IPS DF 6.9 (cell line): Measurements from ENCODE around the gene TBKBP1.
"Not testable (repeated sequence)": the region's sequence is repeated elsewhere in the genome, so short reads cannot be mapped to it uniquely, and the experiment has no call there.

Experiments
- DNase-seq: peaks from one replicate; pipeline ENCODE4 v3.0.0-alpha.2; 2013; ENCODE audit warnings: low read depth, low spot score
- H3K27ac ChIP-seq: one replicate; pipeline ENCODE4 v1.5.1; 2013; ENCODE audit warnings: low read length, control low read depth
- H3K27me3 ChIP-seq: 2 replicates; pipeline ENCODE4 v1.6.1; 2013; ENCODE audit warnings: mild to moderate bottlenecking, low read length; ENCODE audit not compliant: control insufficient read depth, insufficient read depth
- H3K36me3 ChIP-seq: 2 replicates; pipeline ENCODE4 v1.6.1; 2013; ENCODE audit warnings: low read length; ENCODE audit not compliant: control insufficient read depth, insufficient read depth
- H3K4me1 ChIP-seq: 2 replicates; pipeline ENCODE4 v1.6.1; 2013; ENCODE audit warnings: low read length; ENCODE audit not compliant: control insufficient read depth, insufficient read depth
- H3K4me3 ChIP-seq: 2 replicates; pipeline ENCODE4 v1.5.1; 2013; ENCODE audit warnings: mild to moderate bottlenecking, low read length
- H3K9me3 ChIP-seq: 2 replicates; pipeline ENCODE4 v1.6.1; 2013; ENCODE audit warnings: low read length, inconsistent platforms; ENCODE audit not compliant: control insufficient read depth, insufficient read depth
- WGBS: extraction: QIAGEN DNeasy Blood & Tissue Kit; methylation state at CpG from one replicate; pipeline ENCODE4 v1.1.7; 2013; ENCODE audit warnings: mixed read lengths, missing lambda C conversion rate; ENCODE audit not compliant: insufficient read length, insufficient coverage; 5-methylcytosine and 5-hydroxymethylcytosine counted together

Gene TBKBP1

GRCh38 chr17:47739945-47740344, 46.0 kb downstream of the TBKBP1 start:
- H3K9me3 ChIP-seq, H3K4me3 ChIP-seq, H3K4me1 ChIP-seq, H3K27me3 ChIP-seq, DNase-seq, H3K36me3 ChIP-seq, H3K27ac ChIP-seq: not testable (repeated sequence)
- WGBS, result no CpG with 5 or more reads among the region's 12 CpGs

- no peaks in the 10 kb centered on the region for H3K9me3 ChIP-seq
- no peak overlapping the region for H3K27ac ChIP-seq
- H3K4me3 ChIP-seq, result no peak overlapping the region
- no peaks in the 10 kb centered on the region for H3K36me3 ChIP-seq
- H3K4me1 ChIP-seq, result peaks cover 2% of the 10 kb centered on the region
- WGBS, result no CpG with 5 or more reads among the region's 11 CpGs
- DNase-seq, result no peak
- H3K27me3 ChIP-seq, result no peaks in the 10 kb centered on the region
Measured at GRCh38 chr17:47741109-47741792, 47.3 kb downstream of the TBKBP1 start.

GRCh38 chr17:47741793-47742145, 47.8 kb downstream of the TBKBP1 start:
- WGBS, result no CpG with 5 or more reads among the region's 9 CpGs
- DNase-seq, result no peak
- peaks cover 2% of the 10 kb centered on the region for H3K4me1 ChIP-seq
- H3K27ac ChIP-seq, result no peak overlapping the region
- no peaks in the 10 kb centered on the region for H3K36me3 ChIP-seq
- no peaks in the 10 kb centered on the region for H3K9me3 ChIP-seq
- no peak overlapping the region for H3K4me3 ChIP-seq
- H3K27me3 ChIP-seq, result no peaks in the 10 kb centered on the region

GRCh38 chr17:47742319-47743181, 48.6 kb downstream of the TBKBP1 start:
- H3K9me3 ChIP-seq, result no peaks in the 10 kb centered on the region
- no CpG with 5 or more reads among the region's 26 CpGs for WGBS
- peaks cover 2% of the 10 kb centered on the region for H3K4me1 ChIP-seq
- H3K27me3 ChIP-seq, result no peaks in the 10 kb centered on the region
- no peak for DNase-seq
- H3K36me3 ChIP-seq, result no peaks in the 10 kb centered on the region
- H3K4me3 ChIP-seq, result no peak overlapping the region
- no peak overlapping the region for H3K27ac ChIP-seq

GRCh38 chr17:47744168-47745036, 50.4 kb downstream of the TBKBP1 start:
- Histone ChIP-seq H3K4me3 (no peak overlapping the region), H3K27me3 (no peaks in the 10 kb centered on the region), H3K4me1 (peaks cover 2% of the 10 kb centered on the region), H3K36me3 (no peaks in the 10 kb centered on the region), H3K27ac (no peak overlapping the region), H3K9me3 (no peaks in the 10 kb centered on the region)
- DNase-seq, result no peak
- no CpG with 5 or more reads among the region's 22 CpGs for WGBS

- H3K4me1 ChIP-seq, result peaks cover 2% of the 10 kb centered on the region
- H3K36me3 ChIP-seq, result no peaks in the 10 kb centered on the region
- WGBS, result no CpG with 5 or more reads among the region's 10 CpGs
- no peaks in the 10 kb centered on the region for H3K9me3 ChIP-seq
- H3K27ac ChIP-seq, result no peak overlapping the region
- no peak overlapping the region for H3K4me3 ChIP-seq
- DNase-seq, result no peak
- no peaks in the 10 kb centered on the region for H3K27me3 ChIP-seq
Measured at GRCh38 chr17:47745037-47745380, 51.0 kb downstream of the TBKBP1 start.

- no peaks in the 10 kb centered on the region for H3K9me3 ChIP-seq
- no peak for DNase-seq
- no peak overlapping the region for H3K27ac ChIP-seq
- H3K27me3 ChIP-seq, result no peaks in the 10 kb centered on the region
- WGBS, result no CpG with 5 or more reads among the region's 3 CpGs
- no peaks in the 10 kb centered on the region for H3K4me1 ChIP-seq
- H3K36me3 ChIP-seq, result no peaks in the 10 kb centered on the region
- no peak overlapping the region for H3K4me3 ChIP-seq
Measured at GRCh38 chr17:47751471-47751870, 57.5 kb downstream of the TBKBP1 start.

- Histone ChIP-seq H3K4me3 (no peak overlapping the region), H3K27me3 (no peaks in the 10 kb centered on the region), H3K27ac (no peak overlapping the region), H3K9me3 (no peaks in the 10 kb centered on the region), H3K4me1 (no peaks in the 10 kb centered on the region), H3K36me3 (no peaks in the 10 kb centered on the region)
- DNase-seq, result no peak
- WGBS, result no CpG with 5 or more reads among the region's 1 CpG
Measured at GRCh38 chr17:47757386-47757785, 63.4 kb downstream of the TBKBP1 start.

GRCh38 chr17:47760409-47761140, 66.6 kb downstream of the TBKBP1 start:
- H3K27me3 ChIP-seq, result no peaks in the 10 kb centered on the region
- no peaks in the 10 kb centered on the region for H3K4me1 ChIP-seq
- DNase-seq, result no peak
- WGBS, result no CpG with 5 or more reads among the region's 5 CpGs
- H3K4me3 ChIP-seq, result no peak overlapping the region
- no peaks in the 10 kb centered on the region for H3K36me3 ChIP-seq
- no peaks in the 10 kb centered on the region for H3K9me3 ChIP-seq
- no peak overlapping the region for H3K27ac ChIP-seq
